ENCODE measurements around the gene C1orf52. TPM values are rescaled to one million over a fixed set of nuclear protein-coding genes. Genes with fewer than 3 reads are reported as not detected.

The C1orf52 gene
- total RNA-seq, 4 donors from 2014 or later: 11.1 to 20.8 (median 16.5) TPM

DNA sequence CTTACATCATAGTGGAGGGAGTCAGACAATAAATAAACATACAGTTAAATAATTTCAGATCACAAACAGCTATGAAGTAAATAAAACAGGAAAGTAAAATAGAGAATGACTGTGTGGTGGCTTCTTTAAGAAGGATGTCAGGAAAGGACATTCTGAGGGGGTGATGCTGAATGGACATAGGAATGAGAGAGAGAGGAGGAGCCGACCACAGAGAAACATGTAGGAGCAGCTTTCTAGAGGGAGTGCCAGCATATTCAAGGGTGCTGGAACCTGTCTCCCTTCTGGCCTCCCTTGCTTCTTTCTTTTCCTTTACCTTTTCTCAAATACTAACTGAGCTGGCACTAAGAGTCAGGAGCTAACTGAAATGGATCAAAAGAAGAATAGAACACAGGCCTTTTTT, 37.5 kb upstream of the C1orf52 start:
- Histone ChIP-seq H3K9me3 (no peaks in the 10 kb centered on the region), H3K4me3 (no peak overlapping the region), H3K4me1 (peaks cover 0 to 12% of the 10 kb centered on the region in 2 donors), H3K27ac (peak overlapping the region in 2 of 4 donors; percentile 45 to 66), H3K36me3 (no peaks in the 10 kb centered on the region), H3K27me3 (no peaks in the 10 kb centered on the region)
- DNase-seq (no peak), ATAC-seq (no peak)
- no peak for TF ChIP-seq POLR2A (IDR thresholded peaks at IDR 0.05)
- TF ChIP-seq, protein P1, sequence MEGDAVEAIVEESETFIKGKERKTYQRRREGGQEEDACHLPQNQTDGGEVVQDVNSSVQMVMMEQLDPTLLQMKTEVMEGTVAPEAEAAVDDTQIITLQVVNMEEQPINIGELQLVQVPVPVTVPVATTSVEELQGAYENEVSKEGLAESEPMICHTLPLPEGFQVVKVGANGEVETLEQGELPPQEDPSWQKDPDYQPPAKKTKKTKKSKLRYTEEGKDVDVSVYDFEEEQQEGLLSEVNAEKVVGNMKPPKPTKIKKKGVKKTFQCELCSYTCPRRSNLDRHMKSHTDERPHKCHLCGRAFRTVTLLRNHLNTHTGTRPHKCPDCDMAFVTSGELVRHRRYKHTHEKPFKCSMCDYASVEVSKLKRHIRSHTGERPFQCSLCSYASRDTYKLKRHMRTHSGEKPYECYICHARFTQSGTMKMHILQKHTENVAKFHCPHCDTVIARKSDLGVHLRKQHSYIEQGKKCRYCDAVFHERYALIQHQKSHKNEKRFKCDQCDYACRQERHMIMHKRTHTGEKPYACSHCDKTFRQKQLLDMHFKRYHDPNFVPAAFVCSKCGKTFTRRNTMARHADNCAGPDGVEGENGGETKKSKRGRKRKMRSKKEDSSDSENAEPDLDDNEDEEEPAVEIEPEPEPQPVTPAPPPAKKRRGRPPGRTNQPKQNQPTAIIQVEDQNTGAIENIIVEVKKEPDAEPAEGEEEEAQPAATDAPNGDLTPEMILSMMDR (IDR thresholded peaks at IDR 0.05 in 4 of 5, conservative IDR thresholded peaks at IDR 0.05 in 1 of 5): no peak
- intact Hi-C loops (cut with DNase I; ENCODE audit: low total_unique reads): no loop called here
- in situ Hi-C loops (cut with MboI; ENCODE audit: low sequenced_read_pairs in 4 of 4): no loop called here

DNA sequence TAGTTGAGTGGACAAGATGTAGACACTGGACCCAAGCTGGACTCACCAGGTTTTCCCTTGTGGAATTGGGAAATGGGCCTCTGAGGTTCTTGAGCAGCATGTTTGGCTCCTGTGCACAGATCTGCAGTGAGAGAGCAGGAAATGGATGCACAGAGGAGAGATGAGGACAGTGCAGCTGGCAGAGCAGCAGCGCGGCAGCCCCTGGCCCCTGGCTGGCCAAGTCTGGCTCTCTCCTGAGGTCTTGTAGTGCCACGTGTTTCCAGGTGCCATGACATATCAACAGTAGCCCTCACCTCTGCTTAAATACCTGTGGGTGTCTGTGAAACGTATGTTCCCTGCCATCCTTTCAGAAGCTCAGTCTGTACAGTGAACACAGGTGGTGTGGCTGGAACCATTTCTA, 36.2 kb upstream of the C1orf52 start:
- Histone ChIP-seq H3K4me1 (peaks cover 0 to 12% of the 10 kb centered on the region in 2 donors), H3K9me3 (no peaks in the 10 kb centered on the region), H3K27me3 (no peaks in the 10 kb centered on the region), H3K36me3 (no peaks in the 10 kb centered on the region), H3K4me3 (no peak overlapping the region), H3K27ac (no peak overlapping the region)
- no peak for DNase-seq
- in situ Hi-C loops (cut with MboI; ENCODE audit: low sequenced_read_pairs in 4 of 4) (no loop called here), intact Hi-C loops (cut with DNase I; ENCODE audit: low total_unique reads) (no loop called here)
- TF ChIP-seq, protein P1 (IDR thresholded peaks at IDR 0.05 in 4 of 5, conservative IDR thresholded peaks at IDR 0.05 in 1 of 5): no peak
- no peak for TF ChIP-seq POLR2A (IDR thresholded peaks at IDR 0.05)
- no peak for ATAC-seq

DNA sequence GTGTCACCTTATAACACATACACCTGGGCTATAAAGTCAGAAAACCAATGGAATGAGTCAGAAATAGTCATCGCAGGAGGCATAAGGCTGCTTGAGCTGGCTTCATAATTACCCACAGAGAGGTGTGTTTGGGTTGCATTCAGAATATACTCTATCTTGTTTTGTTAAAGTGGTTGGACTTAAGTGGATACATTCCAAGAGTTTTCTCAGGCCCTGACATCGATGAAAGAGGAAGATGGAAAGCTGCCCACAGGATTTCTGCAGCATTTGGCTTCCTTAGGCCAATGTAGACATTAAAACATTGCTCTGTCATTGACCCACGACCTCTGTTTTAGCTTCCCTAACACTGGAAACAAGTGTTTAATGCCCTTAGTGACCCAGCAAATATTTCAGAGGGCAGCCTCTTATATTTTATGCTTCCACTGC, 35.6 kb upstream of the C1orf52 start:
- Histone ChIP-seq H3K9me3 (no peaks in the 10 kb centered on the region), H3K27me3 (no peaks in the 10 kb centered on the region), H3K4me3 (no peak overlapping the region), H3K27ac (no peak overlapping the region), H3K36me3 (no peaks in the 10 kb centered on the region), H3K4me1 (peaks cover 0 to 12% of the 10 kb centered on the region in 2 donors)
- in situ Hi-C loops (cut with MboI; ENCODE audit: low sequenced_read_pairs in 4 of 4): no loop called here
- DNase-seq (no peak), ATAC-seq (no peak)
- TF ChIP-seq, protein P1 (IDR thresholded peaks at IDR 0.05 in 4 of 5, conservative IDR thresholded peaks at IDR 0.05 in 1 of 5): no peak
- TF ChIP-seq POLR2A (IDR thresholded peaks at IDR 0.05): no peak
- intact Hi-C loops (cut with DNase I; ENCODE audit: low total_unique reads): no loop called here

DNA sequence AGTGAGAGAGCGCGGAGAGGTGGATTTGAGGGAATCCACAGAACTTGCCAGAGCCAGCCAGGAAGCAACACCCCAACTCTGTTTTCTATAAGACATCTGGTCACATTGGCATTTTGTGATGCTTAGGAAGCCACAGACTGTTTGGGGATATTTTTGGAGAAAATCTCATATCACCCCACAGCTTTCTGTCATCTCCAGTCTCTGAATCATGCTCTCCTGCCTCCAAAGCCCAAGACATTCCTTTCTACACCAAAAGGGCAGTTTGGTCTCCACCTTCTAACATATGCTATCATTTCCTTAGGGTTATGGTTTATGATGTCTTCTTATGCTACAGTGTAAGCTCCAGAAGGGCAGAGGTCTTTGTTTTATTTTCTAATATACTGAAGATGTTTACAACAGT, 31.4 kb upstream of the C1orf52 start:
- in situ Hi-C loops (cut with MboI; ENCODE audit: low sequenced_read_pairs in 4 of 4): no loop called here
- intact Hi-C loops (cut with DNase I; ENCODE audit: low total_unique reads): no loop called here
- H3K9me3 ChIP-seq: no peaks in the 10 kb centered on the region
- no peak for TF ChIP-seq POLR2A (IDR thresholded peaks at IDR 0.05)
- TF ChIP-seq, protein P1 (IDR thresholded peaks at IDR 0.05 in 4 of 5, conservative IDR thresholded peaks at IDR 0.05 in 1 of 5): no peak
- no peak for ATAC-seq
- H3K4me3 ChIP-seq: no peak overlapping the region
- no peak for DNase-seq
- H3K36me3 ChIP-seq: no peaks in the 10 kb centered on the region
- H3K4me1 ChIP-seq: no peaks in the 10 kb centered on the region
- H3K27me3 ChIP-seq: no peaks in the 10 kb centered on the region
- no peak overlapping the region for H3K27ac ChIP-seq

DNA sequence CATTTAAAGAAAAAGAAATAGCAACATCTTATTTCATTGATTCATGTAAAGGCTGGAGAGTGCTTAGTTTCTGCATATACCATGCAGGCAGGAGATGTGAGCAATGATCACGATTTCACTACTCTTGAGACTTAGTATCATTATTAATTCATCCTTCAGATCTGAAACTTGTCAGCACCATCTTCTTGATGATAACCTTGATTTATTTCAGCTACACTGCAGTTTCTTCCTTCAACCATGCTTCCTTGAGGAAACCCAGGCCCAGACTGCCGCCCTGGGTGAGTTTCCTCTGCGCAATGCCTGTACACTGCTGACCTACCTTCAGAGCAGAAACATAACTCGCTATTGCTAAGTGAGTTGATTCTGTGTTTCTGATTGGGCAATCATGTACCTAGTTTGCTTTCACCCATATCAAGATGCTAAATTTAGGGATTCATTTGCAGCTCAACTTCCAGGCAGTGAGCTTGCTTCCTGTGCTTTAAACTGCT, 30.4 kb upstream of the C1orf52 start:
- Histone ChIP-seq H3K27ac (no peak overlapping the region), H3K27me3 (no peaks in the 10 kb centered on the region), H3K4me3 (no peak overlapping the region), H3K36me3 (no peaks in the 10 kb centered on the region), H3K9me3 (no peaks in the 10 kb centered on the region), H3K4me1 (no peaks in the 10 kb centered on the region)
- DNase-seq: no peak
- ATAC-seq: no peak
- in situ Hi-C loops (cut with MboI; ENCODE audit: low sequenced_read_pairs in 4 of 4) (no loop called here), intact Hi-C loops (cut with DNase I; ENCODE audit: low total_unique reads) (no loop called here)
- TF ChIP-seq, protein P1 (IDR thresholded peaks at IDR 0.05 in 4 of 5, conservative IDR thresholded peaks at IDR 0.05 in 1 of 5): no peak
